H9 (cell line): ENCODE data around the gene ABCC4. TPM values are rescaled to one million over a fixed set of nuclear protein-coding genes. Genes with fewer than 3 reads are reported as not detected.

Experiments
- DNase-seq: peaks from one replicate; pipeline ENCODE4 v3.0.0-alpha.2; 2017
- H2AFZ ChIP-seq: one replicate; pipeline ENCODE4 v1.6.1; 2013; ENCODE audit warnings: mild to moderate bottlenecking, low read length, control low read depth, moderate library complexity
- H2AK5ac ChIP-seq: 2 replicates; pipeline ENCODE4 v1.6.1; 2013; ENCODE audit warnings: low read length, control low read depth, mixed read lengths; ENCODE audit not compliant: insufficient read length
- H2BK120ac ChIP-seq: one replicate; pipeline ENCODE4 v1.6.1; 2013; ENCODE audit warnings: low read depth, mild to moderate bottlenecking, low read length, control low read depth, inconsistent platforms; ENCODE audit not compliant: poor library complexity, severe bottlenecking
- H2BK12ac ChIP-seq: 2 replicates; pipeline ENCODE4 v1.6.1; 2013; ENCODE audit warnings: low read length, control low read depth, mixed read lengths, low read depth; ENCODE audit not compliant: insufficient read length
- H2BK15ac ChIP-seq: 2 replicates; pipeline ENCODE4 v1.6.1; 2013; ENCODE audit warnings: low read depth, low read length, control low read depth
- H2BK20ac ChIP-seq: one replicate; pipeline ENCODE4 v1.6.1; 2013; ENCODE audit warnings: low read depth, mild to moderate bottlenecking, low read length, control low read depth, inconsistent platforms; ENCODE audit not compliant: poor library complexity, severe bottlenecking
- H2BK5ac ChIP-seq: 2 replicates; pipeline ENCODE4 v1.6.1; 2013; ENCODE audit warnings: low read length, control low read depth, mixed read lengths; ENCODE audit not compliant: insufficient read length
- H3K14ac ChIP-seq: 2 replicates; pipeline ENCODE4 v1.6.1; 2013; ENCODE audit warnings: low read length, control low read depth; ENCODE audit not compliant: insufficient read depth
- H3K18ac ChIP-seq: 2 replicates; pipeline ENCODE4 v1.6.1; 2013; ENCODE audit warnings: low read depth, mild to moderate bottlenecking, mixed read lengths, low read length, control low read depth; ENCODE audit not compliant: insufficient read length
- H3K23ac ChIP-seq: 2 replicates; pipeline ENCODE4 v1.6.1; 2013; ENCODE audit warnings: low read length, control low read depth, mixed read lengths, low read depth; ENCODE audit not compliant: insufficient read length
- H3K23me2 ChIP-seq: 2 replicates; pipeline ENCODE4 v1.6.1; 2013; ENCODE audit warnings: low read depth, mild to moderate bottlenecking, mixed read lengths, low read length, control low read depth; ENCODE audit not compliant: insufficient read length, poor library complexity, severe bottlenecking
- H3K27ac ChIP-seq: 2 replicates; pipeline ENCODE4 v1.5.1; 2013; ENCODE audit warnings: low read length, control low read depth, mixed read lengths, low read depth; ENCODE audit not compliant: insufficient read length
- H3K27me3 ChIP-seq: 2 replicates; pipeline ENCODE4 v1.6.1; 2013; ENCODE audit warnings: low read length, control low read depth, inconsistent platforms; ENCODE audit not compliant: insufficient read depth
- H3K4ac ChIP-seq: 2 replicates; pipeline ENCODE4 v1.6.1; 2013; ENCODE audit warnings: low read depth, mild to moderate bottlenecking, control low read depth, inconsistent platforms, low read length, moderate library complexity
- H3K4me1 ChIP-seq: 2 replicates; pipeline ENCODE4 v1.6.1; 2013; ENCODE audit warnings: low read length, control low read depth, inconsistent platforms; ENCODE audit not compliant: insufficient read depth
- H3K4me2 ChIP-seq: 2 replicates; pipeline ENCODE4 v1.6.1; 2013; ENCODE audit warnings: low read length, control low read depth, mixed read lengths; ENCODE audit not compliant: insufficient read length, insufficient read depth
- H3K56ac ChIP-seq: 2 replicates; pipeline ENCODE4 v1.6.1; 2013; ENCODE audit warnings: low read depth, mild to moderate bottlenecking, mixed read lengths, low read length, control low read depth; ENCODE audit not compliant: insufficient read length
- H3K79me1 ChIP-seq: 2 replicates; pipeline ENCODE4 v1.6.1; 2013; ENCODE audit warnings: low read depth, mild to moderate bottlenecking, moderate library complexity, low read length, control low read depth, inconsistent platforms; ENCODE audit not compliant: insufficient read depth, poor library complexity, severe bottlenecking
- H3K79me2 ChIP-seq: 2 replicates; pipeline ENCODE4 v1.6.1; 2013; ENCODE audit warnings: low read length, control low read depth, inconsistent platforms; ENCODE audit not compliant: insufficient read depth
- H3K9ac ChIP-seq: 2 replicates; pipeline ENCODE4 v1.6.1; 2013; ENCODE audit warnings: low read length, control low read depth, mixed read lengths; ENCODE audit not compliant: insufficient read length; ENCODE audit errors: extremely low read depth
- H3K9me3 ChIP-seq: one replicate; pipeline ENCODE4 v1.6.1; 2013; ENCODE audit warnings: low read depth, low read length, inconsistent platforms; ENCODE audit not compliant: control insufficient read depth
- H3T11ph ChIP-seq: one replicate; pipeline ENCODE4 v1.6.1; 2013; ENCODE audit warnings: mild to moderate bottlenecking, low read length, control low read depth, inconsistent platforms
- H4K20me1 ChIP-seq: one replicate; pipeline ENCODE4 v1.6.1; 2013; ENCODE audit not compliant: control insufficient read depth, insufficient read length, insufficient read depth
- H4K5ac ChIP-seq: 2 replicates; pipeline ENCODE4 v1.6.1; 2013; ENCODE audit warnings: low read depth, mild to moderate bottlenecking, mixed read lengths, low read length, control low read depth; ENCODE audit not compliant: insufficient read length
- H4K8ac ChIP-seq: replicated peaks from 2 replicates; pipeline ENCODE4 v1.6.1; 2013; ENCODE audit warnings: low read length, control low read depth, mixed read lengths, low read depth; ENCODE audit not compliant: insufficient read length
- H4K91ac ChIP-seq: 2 replicates; pipeline ENCODE4 v1.6.1; 2013; ENCODE audit warnings: low read depth, mild to moderate bottlenecking, moderate library complexity, mixed read lengths, low read length, control low read depth; ENCODE audit not compliant: insufficient read length
- H3K27ac Mint-ChIP-seq, 3 experiments: 2 replicates in 2 of 3; 3 replicates in 1 of 3; pipeline ENCODE4 v1.8.0; 2020 to 2021; ENCODE audit warnings: mixed read lengths in 3 of 3, mild to moderate bottlenecking in 1 of 3, moderate library complexity in 1 of 3
- H3K27me3 Mint-ChIP-seq: 2 replicates; pipeline ENCODE4 v1.8.0; 2021; ENCODE audit warnings: low read depth, mild to moderate bottlenecking, moderate library complexity, mixed read lengths
- H3K36me3 Mint-ChIP-seq, 3 experiments: 2 replicates in 2 of 3; 3 replicates in 1 of 3; pipeline ENCODE4 v1.8.0; 2020 to 2021; ENCODE audit warnings: low read depth in 3 of 3, mixed read lengths in 3 of 3; ENCODE audit not compliant: insufficient read depth in 1 of 3
- H3K4me1 Mint-ChIP-seq, 2 experiments: 2 replicates each; pipeline ENCODE4 v1.8.0; 2020; ENCODE audit warnings: mixed read lengths in 2 of 2
- H3K4me3 Mint-ChIP-seq, 2 experiments: 2 replicates in 1 of 2; 3 replicates in 1 of 2; pipeline ENCODE4 v1.8.0; 2020 to 2021; ENCODE audit warnings: mild to moderate bottlenecking in 2 of 2, mixed read lengths in 2 of 2, moderate library complexity in 1 of 2
- H3K9me3 Mint-ChIP-seq, 2 experiments: 2 replicates in 1 of 2; 3 replicates in 1 of 2; pipeline ENCODE4 v1.8.0; 2020; ENCODE audit warnings: mild to moderate bottlenecking in 2 of 2, mixed read lengths in 2 of 2, moderate library complexity in 1 of 2
- CTCF ChIP-seq: fragments of 200-600 bp; sonication (generic); conservative IDR thresholded peaks from 3 replicates; pipeline ENCODE4 v1.8.0; 2021; ENCODE audit warnings: antibody characterized with exemption, mild to moderate bottlenecking
- WGBS: extraction: QIAGEN DNeasy Blood & Tissue Kit; methylation state at CpG from one replicate; pipeline ENCODE4 v1.1.7; 2013; ENCODE audit warnings: missing lambda C conversion rate, low lambda C conversion rate, mixed read lengths; ENCODE audit not compliant: insufficient read length; ENCODE audit errors: extremely low coverage; 5-methylcytosine and 5-hydroxymethylcytosine counted together
- total RNA-seq: library from RNA; stranded (reverse); gene quantifications from 2 replicates; pipeline ENCODE4 v1.2.1, GENCODE V29; 2021

ABCC4 gene
- total RNA-seq, 1 experiment from 2014 or later: 5.9 TPM

DNA sequence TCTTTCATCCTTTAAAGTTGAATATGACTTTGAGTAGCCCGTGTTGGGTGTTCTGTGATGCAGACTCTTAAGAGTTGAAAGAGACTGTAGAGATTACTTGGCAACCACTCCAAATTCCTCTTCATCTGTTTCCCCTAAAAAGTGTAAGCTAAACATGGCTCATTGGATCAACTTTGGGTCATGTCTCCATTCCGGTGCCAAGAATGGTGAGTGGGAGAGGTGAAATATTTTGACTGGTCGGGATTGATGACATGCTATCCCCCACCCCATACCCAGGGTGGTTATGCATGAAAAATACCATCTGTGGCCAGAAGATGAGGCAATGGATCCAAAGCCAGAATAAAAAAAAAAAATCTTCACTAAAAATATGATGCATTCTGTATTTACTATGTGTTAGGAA, 307.6 kb downstream of the ABCC4 start:
- Histone ChIP-seq H3K23ac (no peak overlapping the region), H3K18ac (no peak overlapping the region), H4K91ac (no peak overlapping the region), H2AFZ (no peak overlapping the region), H3K9ac (no peak overlapping the region), H3K4ac (no peak overlapping the region), H4K5ac (no peak overlapping the region), H3K9me3 (no peaks in the 10 kb centered on the region), H3T11ph (no peak overlapping the region), H3K23me2 (no peaks in the 10 kb centered on the region), H3K79me1 (no peaks in the 10 kb centered on the region), H3K27ac (no peak overlapping the region), H3K79me2 (no peaks in the 10 kb centered on the region), H4K8ac (no peak overlapping the region), H4K20me1 (no peaks in the 10 kb centered on the region), H3K4me2 (no peak overlapping the region), H3K56ac (no peak overlapping the region), H2BK120ac (no peak overlapping the region), H2BK15ac (no peak overlapping the region), H3K4me1 (peaks cover 5% of the 10 kb centered on the region; the same call in 1 of the 2 replicates), H2BK12ac (no peak overlapping the region), H2BK20ac (no peak overlapping the region), H3K27me3 (no peaks in the 10 kb centered on the region), H3K14ac (no peak overlapping the region), H2BK5ac (no peak overlapping the region), H2AK5ac (no peak overlapping the region)
- Mint-ChIP-seq H3K4me3 (no peak overlapping the region; a peak in 1 of 5 replicates), H3K27me3 (peaks cover 3% of the 10 kb centered on the region; the same call in 1 of the 2 replicates), H3K27ac (no peak overlapping the region), H3K36me3 (no peaks in the 10 kb centered on the region), H3K4me1 (peaks cover 48 to 51% of the 10 kb centered on the region in 2 experiments), H3K9me3 (no peaks in the 10 kb centered on the region)
- WGBS: no CpG with 5 or more reads among the region's 3 CpGs
- DNase-seq: no peak
- no peak for TF ChIP-seq CTCF
